ENCODE results near the gene FCRL5.
"Not testable (repeated sequence)": the region's sequence is repeated elsewhere in the genome, so short reads cannot be mapped to it uniquely, and the experiment has no call there.

FCRL5 gene

GRCh38 chr1:157551694-157552693, at the start of gene FCRL5:
FCRL5 (minus strand) TSS chr1:157552515; CDS start chr1:157552362, 153 bp downstream.
- no peak for DNase-seq

DNA sequence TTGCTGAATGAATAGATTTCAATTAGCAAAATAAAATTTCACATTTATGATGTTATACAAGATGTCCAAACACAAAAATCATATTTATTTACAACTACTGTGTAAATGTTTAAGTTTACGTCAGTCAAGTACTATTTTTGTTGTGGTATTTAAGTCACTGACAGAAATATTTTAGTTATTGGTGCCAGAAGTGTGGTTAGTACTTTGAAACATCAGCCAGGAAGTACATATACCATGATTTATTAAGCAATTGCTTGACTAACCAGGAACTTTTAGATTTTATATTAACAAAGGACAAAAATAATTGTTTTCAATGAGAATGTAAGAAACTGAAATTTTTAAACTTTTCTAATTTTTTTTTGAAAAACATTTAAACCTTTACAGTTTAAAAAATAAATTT, 47.9 kb upstream of the FCRL5 start:
- DNase-seq: no peak

GRCh38 chr1:157597959-157598667, 45.8 kb upstream of the FCRL5 start, which contains the start of gene FCRL4:
FCRL4 (minus strand) TSS chr1:157598085; CDS start chr1:157597944, 141 bp downstream.
- DNase-seq: no peak

DNA sequence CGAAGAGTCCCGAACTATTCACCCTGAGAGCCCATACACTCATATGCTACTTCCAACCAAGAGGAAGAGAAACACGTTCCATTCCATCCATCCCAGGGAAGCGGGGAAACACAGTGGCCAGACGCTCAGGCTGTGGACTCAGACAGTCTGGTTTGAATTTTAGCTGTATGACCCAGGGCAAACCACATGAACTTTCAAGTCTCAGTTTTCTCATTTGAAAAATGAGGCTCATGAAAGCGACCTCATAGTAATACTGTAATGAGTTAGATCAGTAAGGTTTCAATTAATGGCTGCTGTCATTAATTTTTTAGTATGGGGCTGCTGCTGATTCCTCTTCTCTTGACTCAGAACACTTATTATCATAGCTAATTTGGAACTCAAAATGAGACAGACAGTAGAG, 44.1 kb upstream of the FCRL5 start:
- no peak for DNase-seq

DNA sequence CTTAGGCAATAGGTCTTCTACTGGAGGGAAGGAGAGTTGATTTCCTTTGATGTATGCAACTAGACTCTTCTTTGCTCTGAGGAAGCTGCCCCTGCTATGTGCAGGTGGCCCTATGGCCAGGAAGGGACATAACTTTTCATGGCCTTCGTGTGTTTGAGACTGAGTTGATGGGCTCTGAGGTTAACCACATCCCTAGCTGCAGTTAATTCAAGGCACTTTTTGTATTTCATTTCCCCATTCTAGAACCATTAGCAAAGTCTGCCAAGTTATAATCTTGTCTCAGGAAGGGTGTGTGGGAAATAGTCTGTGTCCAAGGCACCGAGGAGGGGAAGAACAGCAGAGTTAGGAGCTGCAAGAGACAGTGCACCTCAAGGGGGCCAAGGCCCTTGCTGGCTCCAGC, 43.0 kb upstream of the FCRL5 start:
- no peak for DNase-seq

DNA sequence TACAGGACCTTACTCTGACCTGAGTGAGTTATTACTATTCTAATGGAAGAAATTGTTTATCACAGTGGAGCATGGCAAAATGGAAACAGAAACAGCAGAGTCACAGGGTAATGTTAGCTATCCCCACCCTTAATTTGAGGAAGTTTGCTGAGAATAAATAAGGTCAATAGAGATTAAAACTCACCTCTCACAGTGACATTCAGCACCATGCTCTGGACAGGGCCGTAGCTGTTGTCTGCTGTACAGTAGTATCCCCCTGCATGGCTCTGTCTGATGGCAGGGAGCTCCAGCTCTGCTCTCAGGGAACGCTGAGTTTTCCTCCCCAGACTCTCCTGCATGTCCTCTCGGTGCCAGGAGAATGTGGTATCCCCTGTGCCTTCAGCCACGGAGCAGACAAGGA, 33.7 kb upstream of the FCRL5 start:
- no peak for DNase-seq

DNA sequence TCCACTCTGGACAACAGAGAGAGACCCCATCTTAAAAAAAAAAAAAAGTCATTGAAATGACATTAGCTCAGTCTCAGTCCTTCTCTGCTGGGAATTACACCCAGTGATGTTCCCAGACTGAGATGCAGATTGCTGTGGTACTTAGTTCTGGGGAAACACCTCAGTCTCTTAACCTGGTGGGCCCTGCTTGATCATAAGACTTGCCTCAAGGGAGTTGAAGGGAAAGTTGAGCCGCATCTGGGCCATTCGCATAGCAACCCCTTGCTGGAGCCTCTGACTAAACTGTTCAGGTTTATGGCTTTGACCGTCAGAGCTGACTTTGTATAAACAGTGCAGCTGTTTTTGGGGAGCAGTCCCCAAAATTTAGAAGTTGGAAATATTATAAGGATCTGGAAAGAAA, 32.2 kb upstream of the FCRL5 start:
- no peak for DNase-seq

DNA sequence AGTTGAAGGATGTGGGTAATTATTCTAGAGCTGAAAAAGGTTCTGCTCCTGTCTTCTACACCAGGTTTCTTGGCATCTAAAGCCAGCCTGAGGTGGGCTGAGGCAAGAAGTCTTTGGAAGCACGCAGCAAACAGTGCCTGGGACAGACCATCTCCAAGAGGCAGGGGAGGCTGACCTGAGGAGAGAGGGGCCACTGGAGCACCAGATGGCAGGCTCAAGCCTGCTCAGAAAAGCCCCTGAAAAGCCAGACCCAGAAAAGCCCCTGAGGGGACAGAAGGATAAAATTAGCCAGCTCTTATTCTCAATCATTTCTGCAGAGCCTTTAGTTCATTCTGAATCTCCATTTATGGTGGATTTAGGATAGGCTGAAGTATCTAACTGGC, 28.5 kb upstream of the FCRL5 start:
- no peak for DNase-seq

GRCh38 chr1:157580179-157580827, 28.0 kb upstream of the FCRL5 start:
- peak; percentile 32 to 44 for DNase-seq

GRCh38 chr1:157577420-157577819, 25.1 kb upstream of the FCRL5 start:
- no peak for DNase-seq

DNA sequence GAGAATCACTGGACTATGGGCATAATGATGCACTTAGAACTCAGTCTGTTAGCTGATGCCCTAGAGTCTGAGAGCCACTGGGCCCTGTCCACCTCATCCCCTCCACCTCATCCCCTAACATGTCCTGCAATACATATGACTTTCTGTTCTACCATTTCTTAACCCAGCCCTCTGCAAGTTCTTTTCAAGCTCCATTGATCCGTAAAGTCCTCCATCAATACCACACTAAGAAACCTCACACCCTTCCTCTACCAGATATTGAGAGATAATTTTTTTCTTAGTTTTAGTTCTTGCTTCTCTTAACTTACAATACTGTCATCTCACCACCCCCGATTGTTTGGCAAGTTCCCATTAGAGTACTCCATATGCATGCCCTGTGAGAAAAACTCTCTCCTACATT, 23.4 kb upstream of the FCRL5 start:
- no peak for DNase-seq

DNA sequence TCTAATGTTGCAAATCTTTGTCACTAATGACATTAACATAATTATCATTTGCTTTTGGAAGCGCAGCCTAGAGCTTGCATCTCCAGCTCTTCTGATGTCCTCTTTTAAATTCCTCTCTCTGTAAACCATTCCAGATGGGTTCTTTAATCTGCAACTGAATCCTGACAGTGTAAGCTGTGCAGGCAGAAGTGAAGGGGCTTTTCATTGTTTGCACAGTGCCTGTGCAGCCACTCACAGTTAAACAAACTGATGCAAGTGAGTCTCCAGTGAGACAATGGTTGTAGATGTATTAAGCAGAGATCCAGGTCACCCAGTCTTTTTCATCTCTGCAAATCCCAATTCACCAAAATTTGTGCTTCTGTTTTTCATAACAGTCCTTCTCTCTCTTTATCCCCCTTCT, 22.5 kb upstream of the FCRL5 start:
- no peak for DNase-seq

DNA sequence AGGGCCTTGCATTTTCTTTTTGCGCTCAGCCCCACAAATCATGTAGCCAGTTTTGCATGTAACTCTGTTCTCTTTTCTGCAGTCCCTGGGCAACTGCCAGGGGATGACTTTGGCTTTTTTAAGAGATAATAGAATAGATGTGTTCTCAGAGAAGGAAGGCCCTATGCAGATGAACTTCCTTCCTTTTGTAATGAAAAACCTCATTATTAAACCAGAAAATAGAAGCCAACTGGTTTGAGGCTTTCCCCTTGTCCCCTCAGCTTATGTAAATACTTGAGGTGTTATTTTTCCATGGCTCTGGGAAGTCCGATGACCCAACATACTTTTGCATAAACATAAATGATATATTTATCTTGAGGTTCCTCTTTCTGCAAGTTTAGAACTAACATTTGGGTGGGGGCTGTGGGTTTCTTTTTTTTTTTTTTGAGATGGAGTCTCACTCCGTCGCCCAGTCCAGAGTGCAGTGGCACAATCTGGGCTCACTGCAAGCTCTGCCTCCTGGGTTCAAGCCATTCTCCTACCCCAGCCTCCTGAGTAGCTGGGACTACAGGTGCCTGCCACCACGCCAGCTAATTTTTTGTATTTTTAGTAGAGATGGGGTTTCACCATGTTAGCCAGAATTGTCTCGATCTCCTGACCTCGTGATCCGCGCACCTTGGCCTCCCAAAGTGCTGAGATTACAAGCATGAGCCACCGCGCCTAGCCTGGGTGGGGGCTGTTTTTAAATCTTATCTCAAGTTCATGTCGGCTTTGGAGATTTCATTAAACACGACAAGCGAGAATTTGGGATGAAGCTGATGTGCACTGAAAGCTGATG, 14.4 kb upstream of the FCRL5 start:
- no peak for DNase-seq

GRCh38 chr1:157562515-157562914, 10.2 kb upstream of the FCRL5 start:
- no peak for DNase-seq

- DNase-seq: no peak
These were observed 5.8 kb upstream of the FCRL5 start for GRCh38 chr1:157558119-157558518.

DNA sequence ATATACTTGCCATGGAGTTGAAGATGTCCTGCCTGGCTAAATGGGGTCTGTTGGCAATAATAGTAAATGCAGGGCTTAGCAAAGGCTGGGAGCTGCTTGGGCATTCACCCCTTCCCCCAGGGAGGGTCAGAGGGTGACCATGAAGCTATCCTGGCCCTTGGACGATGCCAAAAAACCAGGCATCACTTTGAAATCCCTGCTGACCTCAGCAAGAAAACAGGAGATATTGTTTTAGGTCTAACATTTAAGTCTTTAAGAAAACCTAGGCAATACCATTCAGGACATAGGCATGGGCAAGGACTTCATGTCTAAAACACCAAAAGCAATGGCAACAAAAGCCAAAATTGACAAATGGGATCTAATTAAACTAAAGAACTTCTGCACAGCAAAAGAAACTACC, 4.2 kb downstream of the FCRL5 start:
- not testable (repeated sequence) for DNase-seq

DNA sequence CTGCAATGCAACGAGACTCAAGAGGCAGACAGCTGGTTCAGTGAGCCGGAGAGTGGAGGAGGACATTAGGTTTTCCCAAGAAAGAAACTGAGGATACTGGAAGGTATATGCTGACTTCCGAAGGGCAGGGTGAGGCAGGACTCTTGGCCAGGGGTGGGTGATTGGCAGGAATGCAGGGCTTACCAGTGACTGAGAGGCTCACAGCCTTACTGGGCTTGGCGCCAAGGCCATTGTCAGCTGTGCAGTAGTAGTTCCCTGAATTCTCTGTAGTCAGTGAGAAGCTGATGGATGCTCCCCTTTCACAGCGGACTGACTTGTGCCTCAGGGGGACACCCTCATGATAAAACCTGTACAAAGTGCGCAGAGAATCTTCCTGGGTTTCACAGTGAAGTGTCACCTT, 9.6 kb downstream of the FCRL5 start:
- DNase-seq: no peak

DNA sequence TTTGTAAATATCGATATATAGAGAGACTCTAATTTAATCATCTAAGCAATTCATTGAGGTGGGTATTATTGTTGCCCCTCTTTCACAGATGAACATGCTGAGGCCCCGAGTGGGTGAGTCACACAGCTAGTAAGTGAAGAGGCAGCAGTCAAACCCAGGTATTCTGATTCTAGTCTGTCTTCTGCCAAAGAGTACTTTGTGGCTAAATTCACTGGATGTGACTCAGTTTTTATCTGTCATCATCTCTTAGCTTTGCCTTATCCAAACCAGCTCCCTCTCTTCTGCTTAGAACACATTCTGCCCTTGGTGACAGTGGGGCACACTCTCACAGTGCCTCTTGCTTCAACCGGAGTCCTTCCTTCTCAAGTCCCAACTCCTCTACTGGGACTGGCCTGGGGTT, 11.5 kb downstream of the FCRL5 start:
- no peak for DNase-seq

DNA sequence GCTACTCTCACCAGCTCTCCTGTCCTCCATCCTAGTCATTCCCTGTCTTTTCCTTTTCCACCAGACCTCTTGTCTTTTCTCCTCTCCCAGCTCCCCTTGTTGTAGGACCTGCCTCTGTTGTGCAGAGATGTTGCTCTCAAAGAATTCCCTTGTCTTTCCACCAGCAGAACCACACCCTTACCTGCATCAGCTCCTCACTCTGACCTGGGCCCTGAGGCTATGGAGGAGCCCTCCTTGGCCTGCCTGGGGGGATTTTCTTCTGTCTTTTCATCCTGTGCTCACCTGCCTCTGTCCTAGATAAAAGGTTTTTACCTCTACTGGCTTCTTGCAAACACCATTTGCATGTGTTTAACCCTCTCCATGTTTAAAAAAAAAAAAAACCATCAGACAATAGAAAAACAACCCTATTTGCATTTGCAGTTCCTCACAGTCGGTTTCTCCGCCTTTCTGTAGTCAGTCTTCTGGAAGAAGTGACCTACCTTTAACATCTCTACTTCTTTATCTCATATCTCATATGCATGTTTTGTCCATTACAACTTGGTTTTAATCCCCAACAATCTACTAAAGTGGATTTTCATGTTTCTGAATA, 12.1 kb downstream of the FCRL5 start:
- no peak for DNase-seq

GRCh38 chr1:157539568-157539967, 12.7 kb downstream of the FCRL5 start:
- DNase-seq: no peak

DNA sequence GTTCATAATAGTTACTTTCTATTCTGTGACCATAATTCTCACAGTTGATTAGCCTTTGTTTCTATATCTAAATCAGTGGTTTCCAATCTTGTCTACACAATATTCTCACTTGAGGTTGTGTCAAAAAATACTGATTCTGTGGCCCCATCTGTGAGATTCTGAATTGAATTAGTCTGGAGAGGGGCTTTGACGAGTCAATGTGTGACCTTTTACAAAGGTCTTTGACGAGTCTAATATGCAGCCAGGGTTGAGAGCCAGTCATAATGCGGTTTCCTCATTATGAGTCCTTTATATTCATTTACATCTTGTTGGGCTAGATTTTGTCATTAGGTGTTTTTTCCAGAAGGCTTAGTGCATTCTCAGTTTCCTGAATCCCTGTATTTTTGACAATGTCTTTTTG, 19.7 kb downstream of the FCRL5 start:
- no peak for DNase-seq

Measured in NCI-H187 (cell line).